ENCODE data around the gene MALAT1. TPM values are rescaled to one million over a fixed set of nuclear protein-coding genes. Genes with fewer than 3 reads are reported as not detected.

The MALAT1 gene
- total and polyA plus RNA-seq, 2 donors (not counting 1 experiment from before 2014, with no cell fraction given): 646 to 32,417 TPM

DNA sequence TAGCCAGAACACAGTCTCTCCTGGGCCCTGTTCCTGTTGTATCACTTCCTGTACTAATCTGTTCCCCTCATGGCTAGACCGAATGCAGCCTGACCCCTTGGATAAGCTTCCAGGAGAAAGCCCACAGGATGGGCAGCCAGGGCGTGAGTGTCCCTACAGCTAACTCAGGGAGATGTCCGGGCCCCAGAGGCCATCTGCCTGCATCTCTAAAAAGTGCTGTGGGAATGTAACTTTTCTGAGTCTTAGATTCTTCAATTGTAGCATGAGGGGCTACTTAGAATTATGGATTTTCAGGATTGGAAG, 7.7 kb upstream of the MALAT1 start:
- Histone ChIP-seq H3K4me1 (ENCODE audit: control insufficient read depth in 2 of 2, insufficient read depth in 2 of 2, low read length in 2 of 2) (peaks cover 52 to 73% of the 10 kb centered on the region in 2 donors), H3K9me3 (ENCODE audit: control extremely low read depth in 1 of 3, control insufficient read depth in 2 of 3, insufficient read depth in 1 of 3, low read length in 2 of 3) (no peaks in the 10 kb centered on the region), H3K4me3 (ENCODE audit: control extremely low read depth in 1 of 5, extremely low read depth in 1 of 5, insufficient read depth in 1 of 5, low read depth in 2 of 5, low read length in 4 of 5) (no peak overlapping the region), H3K27ac (ENCODE audit: low read length in 2 of 2) (no peak overlapping the region), H3K4me2 (replicated peaks; ENCODE audit: low read depth, low read length, poor library complexity, severe bottlenecking) (peak overlapping the region; percentile 57), H4K20me1 (ENCODE audit: control insufficient read depth, insufficient read depth, low read length, poor library complexity, severe bottlenecking) (no peaks in the 10 kb centered on the region), H3K9ac (ENCODE audit: low read length) (no peak overlapping the region), H3K79me2 (ENCODE audit: control insufficient read depth, insufficient read depth, low read length) (peaks cover 56% of the 10 kb centered on the region), H2AFZ (ENCODE audit: insufficient read depth, low read depth, low read length, poor library complexity, severe bottlenecking) (no peak overlapping the region), H3K36me3 (replicated peaks in 1 of 2; ENCODE audit: control extremely low read depth in 1 of 2, control insufficient read depth in 1 of 2, extremely low read depth in 1 of 2, insufficient read depth in 2 of 2, low read length in 1 of 2) (no peaks in the 10 kb centered on the region), H3K27me3 (replicated peaks in 1 of 4; ENCODE audit: control extremely low read depth in 1 of 4, control insufficient read depth in 3 of 4, insufficient read depth in 4 of 4, low read length in 3 of 4) (no peaks in the 10 kb centered on the region)
- ChIA-PET POLR2A (interaction anchor here (1.0 to 20.7 kb wide), 8 partner anchors 9 to 88 kb away, joined by 3 to 1159 read pairs (median 6); partner anchors contain the start of gene NEAT1), CTCF (interaction anchor here (0.8 to 3.2 kb wide), 4 partner anchors 9 to 75 kb away, joined by 3 to 25 read pairs (median 4); no protein-coding TSS in a partner anchor)
- DNase-seq (no peak), ATAC-seq (ENCODE audit: low read depth) (no peak)
- intact Hi-C loops (cut with micrococcal nuclease): no loop called here
- no peak for TF ChIP-seq EZH2 (IDR thresholded peaks at IDR 0.05; ENCODE audit: borderline replicate concordance, insufficient read depth, low read depth, low read length, poor library complexity, severe bottlenecking)
- TF ChIP-seq, protein P1, sequence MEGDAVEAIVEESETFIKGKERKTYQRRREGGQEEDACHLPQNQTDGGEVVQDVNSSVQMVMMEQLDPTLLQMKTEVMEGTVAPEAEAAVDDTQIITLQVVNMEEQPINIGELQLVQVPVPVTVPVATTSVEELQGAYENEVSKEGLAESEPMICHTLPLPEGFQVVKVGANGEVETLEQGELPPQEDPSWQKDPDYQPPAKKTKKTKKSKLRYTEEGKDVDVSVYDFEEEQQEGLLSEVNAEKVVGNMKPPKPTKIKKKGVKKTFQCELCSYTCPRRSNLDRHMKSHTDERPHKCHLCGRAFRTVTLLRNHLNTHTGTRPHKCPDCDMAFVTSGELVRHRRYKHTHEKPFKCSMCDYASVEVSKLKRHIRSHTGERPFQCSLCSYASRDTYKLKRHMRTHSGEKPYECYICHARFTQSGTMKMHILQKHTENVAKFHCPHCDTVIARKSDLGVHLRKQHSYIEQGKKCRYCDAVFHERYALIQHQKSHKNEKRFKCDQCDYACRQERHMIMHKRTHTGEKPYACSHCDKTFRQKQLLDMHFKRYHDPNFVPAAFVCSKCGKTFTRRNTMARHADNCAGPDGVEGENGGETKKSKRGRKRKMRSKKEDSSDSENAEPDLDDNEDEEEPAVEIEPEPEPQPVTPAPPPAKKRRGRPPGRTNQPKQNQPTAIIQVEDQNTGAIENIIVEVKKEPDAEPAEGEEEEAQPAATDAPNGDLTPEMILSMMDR (IDR thresholded peaks at IDR 0.05): no peak
- Mint-ChIP-seq H3K4me1 (peaks cover 68% of the 10 kb centered on the region), H3K9me3 (ENCODE audit: insufficient read depth) (no peaks in the 10 kb centered on the region), H3K27me3 (no peaks in the 10 kb centered on the region), H3K4me3 (no peak overlapping the region), H3K27ac (no peak overlapping the region)
- 90% methylated on average over 3 of the region's 3 CpGs for WGBS (ENCODE audit: insufficient coverage)

DNA sequence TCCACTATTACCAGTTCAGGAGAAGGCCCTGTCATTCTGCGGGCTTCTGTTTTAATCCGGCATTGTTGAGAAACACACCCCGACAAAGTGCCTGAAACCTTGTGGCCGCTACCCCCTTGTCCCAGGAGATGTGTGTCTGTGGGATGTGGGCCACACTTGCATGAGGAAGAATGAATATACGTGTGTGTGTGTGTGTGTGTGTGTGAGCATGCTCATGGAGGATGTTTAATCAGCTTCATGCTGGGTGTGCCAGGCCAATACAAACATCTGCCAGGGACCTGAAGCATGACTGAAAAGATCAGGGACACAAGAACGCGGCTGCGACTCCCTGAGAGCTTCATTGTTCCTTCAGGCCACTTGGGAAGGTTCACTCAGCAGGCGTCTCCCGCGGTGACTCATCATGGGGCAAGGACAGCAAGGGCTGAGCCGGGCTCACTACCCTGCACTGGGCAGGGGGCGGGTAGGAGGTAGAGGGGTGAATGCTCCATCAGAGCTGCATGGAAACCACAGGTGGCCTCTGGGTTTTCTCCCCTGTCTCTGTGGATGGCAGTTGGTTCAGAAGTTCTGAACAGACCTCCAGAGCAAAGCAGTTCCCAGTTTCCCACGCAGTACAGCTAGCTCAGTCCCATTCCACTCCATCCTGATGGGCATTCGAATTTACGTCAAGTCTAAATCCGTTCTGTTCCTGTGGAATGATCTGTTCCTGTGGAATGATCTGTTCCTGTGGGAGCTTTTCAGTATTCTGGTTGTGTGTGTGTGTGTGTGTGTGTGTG, 7.0 kb upstream of the MALAT1 start:
- H4K20me1 ChIP-seq (ENCODE audit: control insufficient read depth, insufficient read depth, low read length, poor library complexity, severe bottlenecking): no peaks in the 10 kb centered on the region
- H3K4me3 Mint-ChIP-seq: peak overlapping the region; percentile 73
- no peak overlapping the region for H3K27ac ChIP-seq (ENCODE audit: low read length in 2 of 2)
- peak; percentile 64 for DNase-seq
- 16% methylated on average over 11 of the region's 17 CpGs for WGBS (ENCODE audit: insufficient coverage)
- POLR2A ChIA-PET: interaction anchor here (0.6 to 20.7 kb wide), 12 partner anchors 9 to 101 kb away, joined by 3 to 1159 read pairs (median 5); partner anchors contain the start of gene NEAT1
- intact Hi-C loops (cut with micrococcal nuclease): no loop called here
- H2AFZ ChIP-seq (ENCODE audit: insufficient read depth, low read depth, low read length, poor library complexity, severe bottlenecking): peak overlapping the region; percentile 47
- H3K4me2 ChIP-seq (replicated peaks; ENCODE audit: low read depth, low read length, poor library complexity, severe bottlenecking): peak overlapping the region; percentile 57
- peaks cover 63% of the 10 kb centered on the region for H3K79me2 ChIP-seq (ENCODE audit: control insufficient read depth, insufficient read depth, low read length)
- H3K27me3 Mint-ChIP-seq: no peaks in the 10 kb centered on the region
- peak overlapping the region; percentile 94 for H3K27ac Mint-ChIP-seq
- no peaks in the 10 kb centered on the region for H3K9me3 ChIP-seq (ENCODE audit: control extremely low read depth in 1 of 3, control insufficient read depth in 2 of 3, insufficient read depth in 1 of 3, low read length in 2 of 3)
- no peaks in the 10 kb centered on the region for H3K9me3 Mint-ChIP-seq (ENCODE audit: insufficient read depth)
- no peak for TF ChIP-seq EZH2 (IDR thresholded peaks at IDR 0.05; ENCODE audit: borderline replicate concordance, insufficient read depth, low read depth, low read length, poor library complexity, severe bottlenecking)
- TF ChIP-seq, protein P1 (IDR thresholded peaks at IDR 0.05): no peak
- H3K36me3 ChIP-seq (replicated peaks in 1 of 2; ENCODE audit: control extremely low read depth in 1 of 2, control insufficient read depth in 1 of 2, extremely low read depth in 1 of 2, insufficient read depth in 2 of 2, low read length in 1 of 2): no peaks in the 10 kb centered on the region
- ATAC-seq (ENCODE audit: low read depth): peak; percentile 31
- no peaks in the 10 kb centered on the region for H3K27me3 ChIP-seq (replicated peaks in 1 of 4; ENCODE audit: control extremely low read depth in 1 of 4, control insufficient read depth in 3 of 4, insufficient read depth in 4 of 4, low read length in 3 of 4)
- H3K4me1 ChIP-seq (ENCODE audit: control insufficient read depth in 2 of 2, insufficient read depth in 2 of 2, low read length in 2 of 2): peaks cover 59 to 80% of the 10 kb centered on the region in 2 donors
- CTCF ChIA-PET: interaction anchor here (0.8 to 3.2 kb wide), 10 partner anchors 8 to 109 kb away, joined by 3 to 25 read pairs (median 4); partner anchors contain the start of gene SLC25A45
- no peak overlapping the region for H3K4me3 ChIP-seq (ENCODE audit: control extremely low read depth in 1 of 5, extremely low read depth in 1 of 5, insufficient read depth in 1 of 5, low read depth in 2 of 5, low read length in 4 of 5)
- H3K9ac ChIP-seq (ENCODE audit: low read length): no peak overlapping the region
- H3K4me1 Mint-ChIP-seq: peaks cover 74% of the 10 kb centered on the region
